SJSA1 (cell line): ENCODE data around the gene CNOT4. TPM values are rescaled to one million over a fixed set of nuclear protein-coding genes. Genes with fewer than 3 reads are reported as not detected.

ENCODE experiments used
- DNase-seq, 2 experiments: peaks; one replicate each; pipeline ENCODE4 v3.0.0-alpha.2; 2015 to 2020; ENCODE audit warnings: low spot score in 2 of 2, low read depth in 1 of 2
- H3K27ac ChIP-seq: fragments of 250-450 bp; sonication (Bioruptor Pico); 2 replicates; pipeline ENCODE4 v1.5.1; 2020; ENCODE audit warnings: mild to moderate bottlenecking, moderate library complexity
- H3K27me3 ChIP-seq: fragments of 250-450 bp; sonication (Bioruptor Pico); replicated peaks from 2 replicates; pipeline ENCODE4 v1.5.1; 2020; ENCODE audit warnings: mild to moderate bottlenecking, moderate library complexity
- H3K36me3 ChIP-seq: fragments of 250-450 bp; sonication (Bioruptor Pico); 2 replicates; pipeline ENCODE4 v1.5.1; 2020; ENCODE audit warnings: mild to moderate bottlenecking
- H3K4me1 ChIP-seq: fragments of 250-450 bp; sonication (Bioruptor Pico); replicated peaks from 2 replicates; pipeline ENCODE4 v1.6.1; 2021; ENCODE audit warnings: mild to moderate bottlenecking
- H3K4me3 ChIP-seq: fragments of 250-450 bp; sonication (Bioruptor Pico); 2 replicates; pipeline ENCODE4 v1.5.1; 2020; ENCODE audit warnings: mild to moderate bottlenecking
- H3K9me3 ChIP-seq: fragments of 250-450 bp; sonication (Bioruptor Pico); replicated peaks from 2 replicates; pipeline ENCODE4 v1.5.1; 2020; ENCODE audit warnings: mild to moderate bottlenecking
- total RNA-seq: library from RNA; depleted of rRNA; stranded (reverse); fragments of >200 nt; shearing (Covaris generic); gene quantifications from 2 replicates; pipeline ENCODE4 v1.2.3, GENCODE V29; 2014; rRNA removed

CNOT4 gene, protein sequence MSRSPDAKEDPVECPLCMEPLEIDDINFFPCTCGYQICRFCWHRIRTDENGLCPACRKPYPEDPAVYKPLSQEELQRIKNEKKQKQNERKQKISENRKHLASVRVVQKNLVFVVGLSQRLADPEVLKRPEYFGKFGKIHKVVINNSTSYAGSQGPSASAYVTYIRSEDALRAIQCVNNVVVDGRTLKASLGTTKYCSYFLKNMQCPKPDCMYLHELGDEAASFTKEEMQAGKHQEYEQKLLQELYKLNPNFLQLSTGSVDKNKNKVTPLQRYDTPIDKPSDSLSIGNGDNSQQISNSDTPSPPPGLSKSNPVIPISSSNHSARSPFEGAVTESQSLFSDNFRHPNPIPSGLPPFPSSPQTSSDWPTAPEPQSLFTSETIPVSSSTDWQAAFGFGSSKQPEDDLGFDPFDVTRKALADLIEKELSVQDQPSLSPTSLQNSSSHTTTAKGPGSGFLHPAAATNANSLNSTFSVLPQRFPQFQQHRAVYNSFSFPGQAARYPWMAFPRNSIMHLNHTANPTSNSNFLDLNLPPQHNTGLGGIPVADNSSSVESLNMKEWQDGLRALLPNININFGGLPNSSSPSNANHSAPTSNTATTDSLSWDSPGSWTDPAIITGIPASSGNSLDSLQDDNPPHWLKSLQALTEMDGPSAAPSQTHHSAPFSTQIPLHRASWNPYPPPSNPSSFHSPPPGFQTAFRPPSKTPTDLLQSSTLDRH
- 4.2 and 9.1 TPM in 2 replicates for total RNA-seq

DNA sequence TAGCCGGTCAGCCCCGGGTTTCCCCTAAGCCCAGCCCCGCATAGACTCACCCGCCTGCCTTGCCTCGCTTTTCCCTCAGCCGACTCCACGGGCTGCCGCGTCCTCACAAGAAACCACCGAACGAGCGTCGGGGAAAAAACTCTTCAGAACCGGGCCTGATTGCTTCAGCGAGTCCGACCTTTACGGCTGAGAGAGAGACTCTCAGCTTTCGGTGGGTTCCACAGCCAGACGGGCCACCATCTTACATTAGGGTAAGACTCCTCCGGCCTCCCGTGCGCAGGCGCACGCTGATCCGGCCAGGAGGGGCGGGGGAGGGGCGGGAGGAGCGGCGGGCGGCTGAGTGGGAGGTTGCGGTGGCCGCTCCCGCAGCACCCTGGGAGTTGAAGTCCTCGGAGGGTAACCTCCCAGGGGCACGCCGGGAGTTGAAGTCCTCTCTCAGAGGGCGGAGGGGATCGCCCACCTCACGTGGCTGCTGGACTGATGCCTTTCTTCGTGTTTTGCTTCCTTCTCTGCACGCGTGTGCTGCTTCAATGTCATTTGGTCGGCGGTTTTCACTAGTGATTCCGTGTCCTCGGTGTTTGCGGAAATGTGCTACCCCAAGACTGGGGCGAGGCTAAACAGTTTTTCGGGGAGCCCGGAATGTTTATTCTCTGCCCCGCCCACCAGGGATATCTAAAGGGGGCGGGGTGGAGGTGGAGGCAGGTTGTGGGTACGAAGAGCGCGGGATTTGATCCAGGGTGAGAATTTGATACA is at the start of gene CNOT4:
TSS of gene CNOT4 (minus strand) at position 264 of the 753 bp plus-strand sequence. CDS start 71,771 bp downstream, outside the sequence.
- H3K36me3 ChIP-seq: peaks cover 3% of the 10 kb centered on the region; the same call in 1 of the 2 replicates
- peak within 1 kb of the TSS; percentile 85 for H3K27ac ChIP-seq
- peaks cover 13% of the 10 kb centered on the region; the same call in 1 of the 2 replicates for H3K4me1 ChIP-seq
- DNase-seq: peak; percentile 91 to 96
- no peaks in the 10 kb centered on the region for H3K9me3 ChIP-seq
- no peaks in the 10 kb centered on the region for H3K27me3 ChIP-seq
- H3K4me3 ChIP-seq: peak within 1 kb of the TSS; percentile 66

DNA sequence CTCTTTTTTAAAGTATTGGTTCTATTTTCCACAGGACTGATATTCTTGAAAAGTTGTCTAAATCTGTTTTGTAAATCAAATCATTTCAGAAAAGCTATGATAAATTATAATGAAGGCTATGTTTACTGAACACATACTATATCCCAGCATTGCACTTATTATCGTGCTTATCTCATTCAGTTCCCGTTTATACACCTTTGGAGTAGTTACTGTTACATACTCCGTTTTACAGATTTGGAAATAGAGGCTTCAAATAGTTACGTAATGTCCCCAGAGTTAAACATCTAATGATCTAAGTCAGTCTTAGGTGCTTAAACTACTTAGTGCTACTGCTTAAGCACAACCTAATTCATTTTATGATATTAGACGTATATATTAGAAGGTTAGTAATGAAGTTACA is 49.0 kb upstream of the CNOT4 start:
- H3K4me1 ChIP-seq: no peaks in the 10 kb centered on the region
- peaks cover 3% of the 10 kb centered on the region; the same call in 1 of the 2 replicates for H3K36me3 ChIP-seq
- H3K27me3 ChIP-seq: no peaks in the 10 kb centered on the region
- H3K4me3 ChIP-seq: peak overlapping the region; percentile 61
- no peaks in the 10 kb centered on the region for H3K9me3 ChIP-seq
- DNase-seq: no peak
- no peak overlapping the region for H3K27ac ChIP-seq

DNA sequence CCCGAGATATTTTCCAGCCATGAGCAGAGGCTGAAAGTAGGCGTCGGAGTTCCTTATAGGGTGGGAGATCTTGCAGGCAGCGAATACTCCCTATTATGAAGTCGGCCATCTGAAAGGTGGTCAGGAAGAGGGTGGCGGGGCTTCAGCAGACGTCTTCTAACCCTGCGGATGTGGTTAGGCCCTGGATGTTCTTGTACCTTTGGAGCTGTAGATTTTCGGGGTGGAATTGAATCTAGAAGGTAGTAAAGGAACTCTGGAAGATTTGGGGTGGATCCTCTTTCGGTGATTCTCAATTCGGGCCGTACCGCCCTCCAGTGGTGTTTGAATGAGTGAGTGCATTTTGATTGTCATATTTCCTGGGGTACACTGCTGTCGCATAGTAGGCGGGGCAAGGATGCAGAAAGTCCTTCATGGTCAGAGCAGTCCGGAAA is 48.5 kb upstream of the CNOT4 start:
- Histone ChIP-seq H3K27ac (peak overlapping the region; percentile 95), H3K9me3 (no peaks in the 10 kb centered on the region), H3K4me3 (peak overlapping the region; percentile 61), H3K4me1 (no peaks in the 10 kb centered on the region), H3K36me3 (peaks cover 3% of the 10 kb centered on the region; the same call in 1 of the 2 replicates), H3K27me3 (no peaks in the 10 kb centered on the region)
- peak; percentile 67 to 79 for DNase-seq

DNA sequence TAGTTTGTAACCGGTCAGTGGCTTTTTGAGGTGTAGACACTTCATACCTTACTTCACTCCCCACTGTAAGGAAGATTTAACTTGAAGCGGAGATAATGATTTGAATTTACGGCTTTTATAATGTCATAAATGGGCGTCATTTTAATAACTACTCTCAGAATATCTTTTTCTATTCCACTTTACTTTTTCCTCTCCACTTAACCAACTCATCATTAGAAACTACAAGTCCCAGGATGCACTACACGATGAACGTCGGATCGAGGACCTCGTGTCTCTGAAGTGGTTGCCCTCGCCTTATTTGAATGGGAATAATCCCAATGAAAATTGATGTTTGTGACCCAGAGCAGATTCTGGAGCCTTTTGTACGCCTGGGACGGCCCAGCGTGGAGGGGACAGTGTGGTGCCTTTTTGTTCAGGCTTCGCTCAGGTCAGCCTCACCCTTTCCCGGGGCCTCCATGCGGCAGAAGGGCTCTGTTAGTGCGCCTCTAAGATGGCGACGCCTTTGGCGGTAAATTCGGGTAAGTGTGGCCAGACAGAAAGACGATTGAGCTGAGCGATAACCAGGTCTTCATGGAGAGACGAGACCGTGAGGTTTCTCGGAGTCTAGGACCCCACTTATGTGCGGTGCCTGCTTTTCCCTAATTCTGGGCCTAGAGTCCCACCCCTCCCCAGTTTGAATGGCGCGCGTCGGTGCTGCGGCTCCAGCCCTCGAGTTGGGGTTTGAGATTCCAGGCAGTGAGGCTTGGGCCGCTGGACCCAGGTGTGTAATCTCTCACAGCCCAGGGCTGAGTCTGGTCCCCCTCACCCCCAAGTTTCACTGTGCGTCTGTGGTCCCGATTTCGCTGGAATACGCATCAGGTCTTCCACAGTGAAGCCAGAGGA is 47.8 kb upstream of the CNOT4 start, which contains the start of gene NUP205:
TSS of gene NUP205 (plus strand) at position 463 of the 882 bp plus-strand sequence. CDS start at position 491, 28 bp downstream.
- Histone ChIP-seq H3K27me3 (no peaks in the 10 kb centered on the region), H3K9me3 (no peaks in the 10 kb centered on the region), H3K27ac (peak within 1 kb of the TSS; percentile 95), H3K4me3 (peak within 1 kb of the TSS; percentile 61), H3K36me3 (0 out of 2 replicates have a peak, but pooled peaks cover 3% of the 10 kb centered on the region), H3K4me1 (no peaks in the 10 kb centered on the region)
- DNase-seq: peak; percentile 75 to 98

DNA sequence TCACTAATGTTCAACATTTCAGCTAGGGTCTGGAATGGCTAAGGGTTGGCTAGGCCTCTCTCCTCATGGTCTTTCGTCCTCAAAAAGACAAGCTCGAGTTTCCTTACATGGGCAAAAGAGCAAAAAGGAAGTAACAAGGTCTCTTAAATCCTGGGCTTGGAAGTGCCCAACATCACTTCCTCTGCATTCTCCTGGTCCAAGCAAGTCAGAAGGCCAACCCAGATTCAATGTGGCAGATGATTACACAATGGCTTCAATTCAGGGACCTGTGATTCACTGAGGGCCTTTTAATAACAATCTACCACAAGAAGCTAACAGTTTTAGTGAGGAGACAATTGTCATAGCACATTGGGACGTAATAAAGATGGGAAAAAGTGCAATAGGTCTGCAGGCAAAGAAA is 43.4 kb upstream of the CNOT4 start:
- no peak overlapping the region for H3K27ac ChIP-seq
- no peaks in the 10 kb centered on the region for H3K4me1 ChIP-seq
- H3K4me3 ChIP-seq: no peak overlapping the region
- no peaks in the 10 kb centered on the region for H3K9me3 ChIP-seq
- H3K36me3 ChIP-seq: no peaks in the 10 kb centered on the region
- H3K27me3 ChIP-seq: 0 out of 2 replicates have a peak, but pooled peaks cover 3% of the 10 kb centered on the region
- DNase-seq: no peak

DNA sequence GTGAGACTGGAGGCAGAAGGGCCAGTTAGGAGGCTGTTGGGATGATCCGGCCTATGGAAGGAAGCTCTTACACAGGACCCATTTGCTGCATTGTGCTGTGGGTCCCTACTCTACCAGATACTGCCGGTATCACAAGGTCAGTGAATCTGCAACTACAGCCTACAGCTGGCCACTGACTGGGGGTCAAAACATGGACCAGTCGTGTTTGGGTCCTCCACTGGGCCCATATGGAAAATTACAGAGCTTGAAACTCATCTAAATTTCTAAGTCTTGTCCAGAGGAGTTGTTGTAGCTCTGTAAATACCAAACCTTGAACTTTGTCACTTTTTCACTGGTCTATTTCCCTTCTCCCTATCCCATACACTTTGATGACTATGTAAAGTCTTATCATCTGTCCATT is 42.2 kb upstream of the CNOT4 start:
- Histone ChIP-seq H3K27ac (no peak overlapping the region), H3K9me3 (no peaks in the 10 kb centered on the region), H3K36me3 (no peaks in the 10 kb centered on the region), H3K4me3 (no peak overlapping the region), H3K27me3 (0 out of 2 replicates have a peak, but pooled peaks cover 8% of the 10 kb centered on the region), H3K4me1 (no peaks in the 10 kb centered on the region)
- no peak for DNase-seq

DNA sequence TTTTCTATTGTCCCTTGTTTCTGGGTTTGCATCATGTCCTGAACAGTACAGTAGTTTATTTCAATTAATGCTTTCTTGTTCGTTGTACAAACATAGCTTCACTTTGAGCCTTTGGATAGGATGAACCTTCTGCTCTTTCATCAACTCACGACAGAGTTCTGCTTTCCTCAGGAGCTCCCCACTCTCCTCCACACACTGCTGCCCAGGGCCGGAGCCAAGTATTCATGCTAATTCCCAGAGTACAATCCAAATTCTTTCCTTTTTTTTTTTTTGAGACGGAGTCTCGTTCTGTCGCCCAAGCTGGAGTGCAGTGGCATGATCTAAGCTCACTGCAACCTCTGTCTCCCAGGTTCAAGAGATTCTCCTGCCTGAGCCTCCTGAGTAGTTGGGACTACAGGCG is 40.3 kb upstream of the CNOT4 start:
- no peak overlapping the region for H3K27ac ChIP-seq
- no peaks in the 10 kb centered on the region for H3K9me3 ChIP-seq
- H3K4me3 ChIP-seq: no peak overlapping the region
- DNase-seq: no peak
- no peaks in the 10 kb centered on the region for H3K36me3 ChIP-seq
- 0 out of 2 replicates have a peak, but pooled peaks cover 8% of the 10 kb centered on the region for H3K27me3 ChIP-seq
- H3K4me1 ChIP-seq: no peaks in the 10 kb centered on the region

DNA sequence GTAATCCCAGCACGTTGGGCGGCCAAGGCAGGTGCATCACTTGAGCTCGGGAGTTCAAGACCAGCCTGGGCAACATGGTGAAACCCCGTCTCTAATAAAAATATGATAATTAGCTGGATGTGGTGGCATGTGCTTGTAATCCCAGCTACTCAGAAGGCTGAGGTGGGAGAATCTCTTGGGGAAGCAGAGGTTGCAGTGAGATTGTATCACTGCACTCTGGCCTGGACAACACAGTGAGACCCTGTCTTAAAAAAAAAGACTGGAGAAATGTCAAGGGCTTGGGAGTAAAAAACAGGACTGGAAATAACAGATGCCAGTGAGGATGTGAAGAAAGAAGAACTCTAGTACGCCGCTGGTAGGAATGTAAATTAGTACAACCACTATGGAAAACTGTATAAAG is 31.1 kb upstream of the CNOT4 start:
- DNase-seq: no peak
- Histone ChIP-seq H3K27me3 (peaks cover 5% of the 10 kb centered on the region), H3K4me3 (no peak overlapping the region), H3K9me3 (no peaks in the 10 kb centered on the region), H3K4me1 (no peaks in the 10 kb centered on the region), H3K27ac (no peak overlapping the region), H3K36me3 (no peaks in the 10 kb centered on the region)

DNA sequence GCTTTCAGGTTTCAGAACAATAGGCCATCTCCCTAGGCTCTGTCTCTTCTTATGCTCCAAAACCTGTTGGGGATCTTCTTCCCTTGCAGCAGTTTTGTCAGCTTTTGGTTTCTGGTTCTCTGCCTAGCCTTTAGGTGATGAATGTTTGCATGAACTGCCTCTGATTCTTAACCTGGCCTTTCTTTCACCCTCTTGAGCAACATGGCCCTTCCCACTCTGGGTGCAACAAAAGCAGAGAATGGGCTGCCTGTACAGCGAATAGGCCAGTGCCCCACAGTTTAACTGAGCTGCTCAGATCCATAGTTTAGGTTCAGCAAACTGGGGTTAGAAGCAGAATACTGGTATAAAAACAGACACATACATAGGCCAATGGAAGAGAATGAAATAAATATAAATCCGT is 29.7 kb upstream of the CNOT4 start:
- Histone ChIP-seq H3K27me3 (peaks cover 5% of the 10 kb centered on the region), H3K4me3 (no peak overlapping the region), H3K9me3 (no peaks in the 10 kb centered on the region), H3K36me3 (no peaks in the 10 kb centered on the region), H3K4me1 (no peaks in the 10 kb centered on the region), H3K27ac (no peak overlapping the region)
- no peak for DNase-seq

DNA sequence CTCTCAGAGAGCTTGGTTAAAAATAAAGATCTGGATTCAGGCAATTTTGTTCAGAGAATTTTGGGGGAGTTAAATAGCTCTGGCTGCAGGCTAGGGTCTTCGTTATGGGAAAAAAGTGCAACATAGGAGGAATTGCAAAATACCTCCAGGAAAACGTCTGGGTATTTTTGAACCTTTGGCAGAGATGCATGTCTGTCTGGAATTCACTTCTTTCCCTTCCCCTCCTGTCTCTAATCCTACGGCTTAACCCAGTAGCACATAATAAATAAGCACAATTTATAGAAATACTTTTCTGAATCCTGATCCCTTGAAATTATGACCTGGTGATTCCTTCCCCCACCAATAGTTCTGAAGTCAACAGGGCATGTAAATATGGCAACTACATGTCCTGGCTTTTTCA is 28.5 kb upstream of the CNOT4 start:
- Histone ChIP-seq H3K27ac (no peak overlapping the region), H3K27me3 (peaks cover 5% of the 10 kb centered on the region), H3K9me3 (no peaks in the 10 kb centered on the region), H3K4me1 (no peaks in the 10 kb centered on the region), H3K4me3 (no peak overlapping the region), H3K36me3 (no peaks in the 10 kb centered on the region)
- DNase-seq: no peak

DNA sequence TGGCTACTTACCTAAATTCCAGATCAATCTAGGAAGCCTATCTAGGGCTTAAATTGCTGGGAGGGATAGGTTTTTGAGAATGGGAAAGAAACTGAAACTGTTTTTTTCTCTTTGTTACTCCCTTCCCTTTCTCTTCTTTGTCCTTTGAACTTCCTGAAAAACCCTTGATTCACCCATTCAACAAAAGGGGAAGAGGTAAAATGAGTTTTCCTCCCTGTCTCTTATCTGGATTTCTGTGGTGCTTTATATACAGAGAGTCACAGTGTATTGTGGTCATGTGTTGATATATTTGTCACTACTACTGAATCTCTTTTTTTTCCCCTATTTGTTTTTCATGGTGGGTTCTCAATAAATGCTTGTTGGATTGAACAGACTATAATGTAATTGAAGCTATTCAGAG is 28.0 kb upstream of the CNOT4 start:
- no peak for DNase-seq
- no peaks in the 10 kb centered on the region for H3K36me3 ChIP-seq
- peaks cover 5% of the 10 kb centered on the region for H3K27me3 ChIP-seq
- no peak overlapping the region for H3K4me3 ChIP-seq
- no peaks in the 10 kb centered on the region for H3K9me3 ChIP-seq
- H3K4me1 ChIP-seq: no peaks in the 10 kb centered on the region
- H3K27ac ChIP-seq: no peak overlapping the region

DNA sequence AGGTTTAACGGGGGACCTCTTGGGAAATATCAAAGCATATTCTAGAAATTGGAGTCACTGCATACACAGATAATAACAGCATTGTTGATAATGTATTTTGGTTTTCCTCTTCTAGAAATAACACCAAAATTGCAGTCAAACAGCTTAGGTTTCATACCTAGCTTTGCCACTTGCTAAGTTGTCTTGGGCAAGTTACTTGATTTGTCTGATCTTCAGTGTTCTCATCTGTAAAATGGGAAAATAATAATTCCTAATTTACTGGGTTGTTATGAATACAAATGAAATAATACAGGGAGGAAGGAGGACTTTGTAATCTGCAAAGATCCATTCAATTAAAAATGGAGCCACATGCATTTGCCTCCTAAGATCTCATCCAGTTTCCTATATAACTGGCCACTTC is 27.6 kb upstream of the CNOT4 start:
- no peaks in the 10 kb centered on the region for H3K9me3 ChIP-seq
- H3K4me3 ChIP-seq: no peak overlapping the region
- H3K27ac ChIP-seq: no peak overlapping the region
- no peaks in the 10 kb centered on the region for H3K36me3 ChIP-seq
- no peak for DNase-seq
- H3K4me1 ChIP-seq: no peaks in the 10 kb centered on the region
- peaks cover 5% of the 10 kb centered on the region for H3K27me3 ChIP-seq

DNA sequence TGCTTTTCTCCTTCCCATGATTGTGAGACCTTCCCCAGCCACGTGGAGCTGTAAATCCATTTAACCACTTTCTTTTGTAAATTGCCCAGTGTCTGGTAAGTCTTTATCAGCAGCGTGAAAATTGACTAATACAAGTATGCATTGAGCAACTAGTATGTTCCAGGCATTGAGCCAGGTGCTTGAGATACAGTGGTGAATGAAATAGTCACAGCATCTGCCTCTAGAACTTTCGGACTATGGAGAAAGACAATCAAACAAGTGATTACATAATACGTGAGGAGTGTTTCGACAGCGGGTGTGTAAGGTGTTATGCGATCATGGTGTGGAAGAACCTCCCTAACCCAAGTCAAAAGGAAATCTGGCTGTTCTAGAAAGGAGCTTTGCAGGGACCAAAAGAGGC is 26.2 kb upstream of the CNOT4 start:
- Histone ChIP-seq H3K4me1 (no peaks in the 10 kb centered on the region), H3K27me3 (peaks cover 5% of the 10 kb centered on the region), H3K27ac (no peak overlapping the region), H3K4me3 (no peak overlapping the region), H3K36me3 (no peaks in the 10 kb centered on the region), H3K9me3 (no peaks in the 10 kb centered on the region)
- no peak for DNase-seq
